Activated T-cell treated with anti-CD3 and anti-CD28 coated beads, Interleukin-2, amount 50 U/mL, for 4 hours (primary cell): ENCODE measurements around the gene TMPRSS4. TPM values are rescaled to one million over a fixed set of nuclear protein-coding genes. Genes with fewer than 3 reads are reported as not detected.

Experiments
- ATAC-seq, 2 donors: fragments of 200-7000 bp; cut with Tn5 transposase; one replicate each; pipeline ENCODE4 v1.10.0; 2021
- DNase-seq: peaks from one replicate; pipeline ENCODE4 v3.0.0-alpha.2; 2020
- H3K27me3 Mint-ChIP-seq: one replicate; pipeline ENCODE4 v1.8.0; 2021; ENCODE audit warnings: low read depth, mixed read lengths
- H3K36me3 Mint-ChIP-seq: one replicate; pipeline ENCODE4 v1.8.0; 2022; ENCODE audit warnings: mixed read lengths; ENCODE audit not compliant: insufficient read depth
- H3K4me1 Mint-ChIP-seq: one replicate; pipeline ENCODE4 v1.8.0; 2021; ENCODE audit warnings: low read depth, mixed read lengths
- H3K4me3 Mint-ChIP-seq: one replicate; pipeline ENCODE4 v1.8.0; 2021; ENCODE audit warnings: mild to moderate bottlenecking, moderate library complexity, mixed read lengths
- H3K9me3 Mint-ChIP-seq: one replicate; pipeline ENCODE4 v1.8.0; 2021; ENCODE audit warnings: mixed read lengths
- total RNA-seq, 3 donors: library from RNA; stranded (reverse); gene quantifications; one replicate each; pipeline ENCODE4 v1.2.1, GENCODE V29; 2021

The TMPRSS4 gene
- total RNA-seq, 3 donors from 2014 or later, result 0.08 TPM; not detected in 2

DNA sequence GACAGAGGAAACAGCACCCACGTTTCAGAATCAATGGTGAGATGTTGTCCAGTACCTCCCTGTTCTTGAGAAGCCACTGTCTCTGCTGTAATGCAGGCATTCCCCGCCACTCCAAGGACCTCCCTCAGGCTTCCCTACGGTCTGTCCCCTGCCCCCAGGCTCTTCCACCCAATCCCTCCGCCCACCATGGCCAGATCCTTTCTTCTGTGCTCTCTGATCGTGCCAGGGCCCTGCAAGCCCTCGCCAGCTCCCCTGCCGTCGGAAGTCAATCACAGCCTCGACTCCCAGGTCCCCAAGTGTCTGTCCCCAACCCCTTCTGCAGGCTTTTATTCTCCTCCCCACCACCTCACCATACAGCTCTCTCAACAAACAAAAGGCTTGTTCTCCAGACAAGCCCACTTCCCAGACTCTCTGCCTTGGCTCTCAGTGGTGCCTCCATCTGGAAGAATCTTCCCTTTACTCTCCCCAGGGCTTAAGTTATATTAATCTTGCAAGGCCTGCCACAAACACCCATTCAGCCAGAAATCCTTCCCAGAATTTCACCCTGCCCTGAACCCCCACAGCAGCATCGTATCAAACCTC, 62.1 kb downstream of the TMPRSS4 start:
- no peak for DNase-seq
- no peaks in the 10 kb centered on the region for H3K9me3 Mint-ChIP-seq
- no peak for ATAC-seq
- no peak overlapping the region for H3K4me3 Mint-ChIP-seq
- peaks cover 49% of the 10 kb centered on the region for H3K27me3 Mint-ChIP-seq
- no peaks in the 10 kb centered on the region for H3K4me1 Mint-ChIP-seq
- H3K36me3 Mint-ChIP-seq, result no peaks in the 10 kb centered on the region

- H3K9me3 Mint-ChIP-seq, result no peaks in the 10 kb centered on the region
- ATAC-seq (peak in 1 of 2 donors; percentile 43), DNase-seq (no peak)
- no peaks in the 10 kb centered on the region for H3K36me3 Mint-ChIP-seq
- no peak overlapping the region for H3K4me3 Mint-ChIP-seq
- H3K4me1 Mint-ChIP-seq, result no peaks in the 10 kb centered on the region
- peaks cover 50% of the 10 kb centered on the region for H3K27me3 Mint-ChIP-seq
Measured at GRCh38 chr11:118139578-118139977, 62.7 kb downstream of the TMPRSS4 start.

DNA sequence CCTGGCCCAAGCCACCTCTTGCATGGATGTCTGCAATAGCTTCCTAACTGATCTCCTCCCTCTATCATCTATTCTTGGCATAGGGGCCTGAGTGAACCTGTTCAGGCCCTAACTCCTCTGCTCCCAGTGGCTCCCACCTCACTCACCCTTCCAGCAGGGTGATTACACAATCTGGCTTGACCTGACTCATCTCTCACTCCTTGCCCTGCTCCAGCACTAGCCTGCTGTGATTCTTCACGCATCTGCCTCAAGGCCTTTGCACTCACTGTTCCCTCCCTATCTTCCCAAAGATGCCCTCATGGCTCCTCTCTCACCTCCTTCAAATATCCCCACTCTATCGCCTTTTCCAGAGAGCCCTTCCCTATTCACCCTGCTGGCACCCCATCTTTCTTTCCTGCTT, 65.2 kb downstream of the TMPRSS4 start:
- no peaks in the 10 kb centered on the region for H3K9me3 Mint-ChIP-seq
- H3K27me3 Mint-ChIP-seq, result peaks cover 54% of the 10 kb centered on the region
- no peaks in the 10 kb centered on the region for H3K36me3 Mint-ChIP-seq
- no peak overlapping the region for H3K4me3 Mint-ChIP-seq
- ATAC-seq (no peak), DNase-seq (no peak)
- H3K4me1 Mint-ChIP-seq, result peaks cover 1% of the 10 kb centered on the region

DNA sequence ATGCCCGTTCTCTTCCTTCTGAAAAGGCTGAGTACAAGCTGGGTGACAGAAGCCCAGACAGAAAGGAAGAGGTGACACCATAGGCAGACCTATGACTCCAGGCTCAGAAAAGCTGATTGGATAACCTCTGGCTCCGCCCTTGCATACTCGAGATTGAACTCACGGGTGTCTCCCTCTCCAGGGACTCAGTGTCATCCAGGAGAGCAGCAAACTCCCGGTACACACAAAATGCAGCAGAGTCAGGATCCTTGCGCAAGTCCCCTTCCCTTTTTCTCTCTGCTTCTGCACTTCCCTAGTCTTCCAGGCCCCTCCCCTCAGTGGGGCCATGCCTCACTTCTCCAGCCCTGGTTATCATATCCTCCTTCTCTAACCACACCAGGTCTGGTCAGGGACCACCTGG, 65.9 kb downstream of the TMPRSS4 start:
- ATAC-seq (no peak), DNase-seq (no peak)
- H3K4me1 Mint-ChIP-seq, result peaks cover 1% of the 10 kb centered on the region
- no peaks in the 10 kb centered on the region for H3K36me3 Mint-ChIP-seq
- H3K9me3 Mint-ChIP-seq, result no peaks in the 10 kb centered on the region
- no peak overlapping the region for H3K4me3 Mint-ChIP-seq
- peaks cover 58% of the 10 kb centered on the region for H3K27me3 Mint-ChIP-seq

DNA sequence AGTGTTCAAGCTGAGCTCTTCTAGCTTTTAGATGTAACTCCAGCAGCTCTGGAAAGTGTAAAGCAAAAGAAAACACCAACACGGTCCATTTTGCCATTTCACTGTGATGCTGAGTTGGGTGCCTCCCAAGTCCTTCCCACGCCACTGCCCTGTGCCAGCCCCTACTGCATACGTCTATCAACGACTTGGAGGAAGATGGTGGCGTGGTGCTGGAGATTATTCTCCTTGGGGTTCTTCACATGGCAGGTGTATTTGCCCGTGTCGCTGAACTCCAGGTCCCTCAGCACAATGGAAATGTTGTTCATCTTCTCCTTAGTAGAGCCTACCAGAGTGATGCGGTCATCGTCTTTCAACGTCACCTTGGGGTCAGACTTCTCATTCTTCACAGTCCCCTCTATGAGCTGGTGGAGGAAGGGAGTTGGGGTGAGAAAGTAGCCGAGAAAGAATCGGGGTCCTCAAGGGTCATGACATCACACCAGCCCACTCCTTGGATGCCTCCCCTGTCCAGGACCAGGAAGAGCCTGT, 66.8 kb downstream of the TMPRSS4 start:
- no peak for DNase-seq
- H3K9me3 Mint-ChIP-seq, result no peaks in the 10 kb centered on the region
- H3K4me1 Mint-ChIP-seq, result peaks cover 1% of the 10 kb centered on the region
- peaks cover 63% of the 10 kb centered on the region for H3K27me3 Mint-ChIP-seq
- H3K36me3 Mint-ChIP-seq, result no peaks in the 10 kb centered on the region
- H3K4me3 Mint-ChIP-seq, result no peak overlapping the region
- ATAC-seq, result no peak

- H3K27me3 Mint-ChIP-seq, result peaks cover 57% of the 10 kb centered on the region
Measured at GRCh38 chr11:118144301-118145268, 67.7 kb downstream of the TMPRSS4 start.

GRCh38 chr11:118145285-118146227, 68.7 kb downstream of the TMPRSS4 start:
- Mint-ChIP-seq H3K9me3 (no peaks in the 10 kb centered on the region), H3K36me3 (no peaks in the 10 kb centered on the region)
- ATAC-seq, result peak; percentile 93 to 96

More at GRCh38 chr11:118144301-118145268, 67.7 kb downstream of the TMPRSS4 start:
- Mint-ChIP-seq H3K4me1 (peaks cover 1% of the 10 kb centered on the region), H3K4me3 (no peak overlapping the region), H3K36me3 (no peaks in the 10 kb centered on the region), H3K9me3 (no peaks in the 10 kb centered on the region)
- no peak for ATAC-seq
- no peak for DNase-seq

DNA sequence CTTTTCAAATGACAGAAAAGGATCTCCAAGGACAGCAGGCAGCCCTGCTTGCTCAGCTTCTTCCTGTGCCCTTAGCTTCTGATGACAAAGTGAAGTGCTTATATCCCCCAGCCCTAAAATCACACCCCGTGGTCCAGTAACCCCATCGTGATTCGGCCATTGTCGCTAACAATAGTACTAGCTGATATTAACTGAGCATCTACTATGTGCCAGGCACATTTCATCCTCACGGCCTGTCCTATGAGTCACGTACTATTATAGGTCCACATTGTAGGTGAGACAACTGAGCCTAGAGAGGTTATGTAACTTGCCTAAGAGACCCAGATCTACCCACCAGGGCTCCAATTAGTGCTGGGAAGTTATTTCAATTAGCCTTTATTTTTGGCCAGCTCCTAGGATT, 69.7 kb downstream of the TMPRSS4 start:
- Mint-ChIP-seq H3K9me3 (no peaks in the 10 kb centered on the region), H3K36me3 (no peaks in the 10 kb centered on the region), H3K4me1 (peaks cover 1% of the 10 kb centered on the region), H3K27me3 (peaks cover 60% of the 10 kb centered on the region), H3K4me3 (peak overlapping the region; percentile 77)
- DNase-seq, result no peak
- no peak for ATAC-seq

More at GRCh38 chr11:118145285-118146227, 68.7 kb downstream of the TMPRSS4 start:
- Mint-ChIP-seq H3K4me1 (peaks cover 1% of the 10 kb centered on the region), H3K4me3 (peak overlapping the region; percentile 82), H3K27me3 (peaks cover 62% of the 10 kb centered on the region)
- DNase-seq, result peak; percentile 84

DNA sequence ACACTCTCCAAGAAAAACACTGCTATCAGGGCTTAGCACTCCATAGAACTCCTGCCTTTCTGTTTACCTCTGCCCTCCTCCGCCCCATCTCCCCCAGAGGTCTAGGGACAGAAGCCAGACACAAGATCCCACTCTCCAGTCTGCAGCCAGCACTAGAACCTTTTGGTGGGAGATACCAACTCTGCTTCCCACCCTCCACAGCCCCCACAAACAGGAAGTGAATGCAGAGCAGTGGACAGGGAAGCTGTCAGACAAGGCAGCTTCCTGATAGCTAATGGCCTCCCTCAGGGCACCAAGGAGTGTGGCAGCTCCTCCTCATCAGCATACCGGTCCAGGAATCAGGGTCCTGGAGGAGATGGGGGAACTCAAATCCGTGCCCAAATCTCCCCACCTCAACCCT, 70.6 kb downstream of the TMPRSS4 start:
- peaks cover 4% of the 10 kb centered on the region for H3K4me1 Mint-ChIP-seq
- H3K9me3 Mint-ChIP-seq, result no peaks in the 10 kb centered on the region
- DNase-seq (no peak), ATAC-seq (no peak)
- H3K4me3 Mint-ChIP-seq, result no peak overlapping the region
- H3K27me3 Mint-ChIP-seq, result peaks cover 61% of the 10 kb centered on the region
- no peaks in the 10 kb centered on the region for H3K36me3 Mint-ChIP-seq

GRCh38 chr11:118148240-118148639, 71.4 kb downstream of the TMPRSS4 start:
- no peak overlapping the region for H3K4me3 Mint-ChIP-seq
- no peaks in the 10 kb centered on the region for H3K9me3 Mint-ChIP-seq
- no peak for ATAC-seq
- H3K36me3 Mint-ChIP-seq, result no peaks in the 10 kb centered on the region
- DNase-seq, result no peak
- peaks cover 4% of the 10 kb centered on the region for H3K4me1 Mint-ChIP-seq
- peaks cover 55% of the 10 kb centered on the region for H3K27me3 Mint-ChIP-seq

GRCh38 chr11:118148856-118149255, 72.0 kb downstream of the TMPRSS4 start:
- Mint-ChIP-seq H3K4me3 (no peak overlapping the region), H3K36me3 (no peaks in the 10 kb centered on the region), H3K4me1 (peaks cover 6% of the 10 kb centered on the region), H3K9me3 (no peaks in the 10 kb centered on the region), H3K27me3 (peaks cover 56% of the 10 kb centered on the region)
- no peak for ATAC-seq
- no peak for DNase-seq

GRCh38 chr11:118149493-118149892, 72.6 kb downstream of the TMPRSS4 start:
- Mint-ChIP-seq H3K9me3 (no peaks in the 10 kb centered on the region), H3K27me3 (peaks cover 56% of the 10 kb centered on the region), H3K4me3 (no peak overlapping the region), H3K36me3 (no peaks in the 10 kb centered on the region), H3K4me1 (peaks cover 6% of the 10 kb centered on the region)
- ATAC-seq (no peak), DNase-seq (no peak)

DNA sequence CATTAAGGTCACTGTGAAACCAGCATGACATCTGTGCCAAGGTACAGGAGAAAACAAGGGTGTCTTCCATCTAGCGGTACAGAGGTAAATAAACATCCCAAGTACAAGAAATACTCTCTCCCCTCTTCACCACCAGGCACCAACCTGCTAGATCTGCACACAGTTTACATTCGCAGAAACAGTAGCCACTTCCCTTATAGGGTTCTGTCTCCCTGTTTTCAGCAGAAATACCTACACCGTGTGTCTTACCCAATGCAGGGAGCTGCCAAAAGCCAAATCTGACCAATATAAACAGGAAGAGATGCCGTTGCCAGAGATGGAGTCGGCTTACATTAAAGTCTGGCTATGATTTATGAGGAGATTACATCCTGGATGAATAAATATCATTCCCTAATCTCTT, 74.6 kb downstream of the TMPRSS4 start:
- H3K4me3 Mint-ChIP-seq, result no peak overlapping the region
- no peaks in the 10 kb centered on the region for H3K36me3 Mint-ChIP-seq
- peaks cover 57% of the 10 kb centered on the region for H3K27me3 Mint-ChIP-seq
- DNase-seq, result no peak
- no peaks in the 10 kb centered on the region for H3K9me3 Mint-ChIP-seq
- no peak for ATAC-seq
- H3K4me1 Mint-ChIP-seq, result peaks cover 5% of the 10 kb centered on the region
